Measurements from ENCODE around the gene ELOVL7.

- TF ChIP-seq, protein P1, sequence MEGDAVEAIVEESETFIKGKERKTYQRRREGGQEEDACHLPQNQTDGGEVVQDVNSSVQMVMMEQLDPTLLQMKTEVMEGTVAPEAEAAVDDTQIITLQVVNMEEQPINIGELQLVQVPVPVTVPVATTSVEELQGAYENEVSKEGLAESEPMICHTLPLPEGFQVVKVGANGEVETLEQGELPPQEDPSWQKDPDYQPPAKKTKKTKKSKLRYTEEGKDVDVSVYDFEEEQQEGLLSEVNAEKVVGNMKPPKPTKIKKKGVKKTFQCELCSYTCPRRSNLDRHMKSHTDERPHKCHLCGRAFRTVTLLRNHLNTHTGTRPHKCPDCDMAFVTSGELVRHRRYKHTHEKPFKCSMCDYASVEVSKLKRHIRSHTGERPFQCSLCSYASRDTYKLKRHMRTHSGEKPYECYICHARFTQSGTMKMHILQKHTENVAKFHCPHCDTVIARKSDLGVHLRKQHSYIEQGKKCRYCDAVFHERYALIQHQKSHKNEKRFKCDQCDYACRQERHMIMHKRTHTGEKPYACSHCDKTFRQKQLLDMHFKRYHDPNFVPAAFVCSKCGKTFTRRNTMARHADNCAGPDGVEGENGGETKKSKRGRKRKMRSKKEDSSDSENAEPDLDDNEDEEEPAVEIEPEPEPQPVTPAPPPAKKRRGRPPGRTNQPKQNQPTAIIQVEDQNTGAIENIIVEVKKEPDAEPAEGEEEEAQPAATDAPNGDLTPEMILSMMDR (conservative IDR thresholded peaks at IDR 0.05; ENCODE audit: low read depth, low read length): no peak
- TF ChIP-seq POLR2A (IDR thresholded peaks at IDR 0.05; ENCODE audit: low read depth, low read length) (no peak), USF2 (IDR thresholded peaks at IDR 0.05; ENCODE audit: low read depth, low read length) (no peak), MXI1 (IDR thresholded peaks at IDR 0.05; ENCODE audit: borderline replicate concordance, low read depth, low read length) (no peak), RFX5 (IDR thresholded peaks at IDR 0.05; ENCODE audit: low read depth, low read length) (no peak), BHLHE40 (IDR thresholded peaks at IDR 0.05; ENCODE audit: low read depth, low read length) (no peak), RCOR1 (IDR thresholded peaks at IDR 0.05; ENCODE audit: insufficient replicate concordance, low read length) (no peak), MAFK (IDR thresholded peaks at IDR 0.05; ENCODE audit: low read depth, low read length) (no peak), CEBPB (IDR thresholded peaks at IDR 0.05; ENCODE audit: low read depth, low read length) (no peak), NFE2L2 (IDR thresholded peaks at IDR 0.05; ENCODE audit: low read depth, low read length) (no peak)
These were observed 14.4 kb downstream of the ELOVL7 start for GRCh38 chr5:60829490-60830266.

Data from IMR-90 (cell line).